HepG2 (cell line): Measurements from ENCODE around the gene KBTBD13. TPM values are rescaled to one million over a fixed set of nuclear protein-coding genes. Genes with fewer than 3 reads are reported as not detected.
"Not testable (repeated sequence)": the region's sequence is repeated elsewhere in the genome, so short reads cannot be mapped to it uniquely, and the experiment has no call there.

Experiments
- ARID5B ChIP-seq: IDR thresholded peaks from 2 replicates; pipeline ENCODE4 v1.4.0; 2020; ENCODE audit warnings: mild to moderate bottlenecking, missing genetic modification reagents
- ARNTL ChIP-seq: sonication (generic); formaldehyde crosslinking; IDR thresholded peaks from 2 replicates; pipeline ENCODE4 v1.4.0; 2020; ENCODE audit warnings: mild to moderate bottlenecking, missing genetic modification reagents
- ATF1 ChIP-seq: IDR thresholded peaks from 2 replicates; pipeline ENCODE4 v1.6.1; 2016; ENCODE audit warnings: mild to moderate bottlenecking, control low read depth
- FOXA1 ChIP-seq, 2 experiments: fragments of 450-650 bp in 1 of 2; sonication (generic) in 1 of 2; formaldehyde crosslinking in 1 of 2; IDR thresholded peaks; 2 replicates each; pipeline versions ENCODE4 v1.4.0 to v1.6.1; 2016 to 2020; ENCODE audit warnings: missing genetic modification reagents in 1 of 2
- FOXA3 ChIP-seq: IDR thresholded peaks from 2 replicates; pipeline ENCODE4 v1.6.1; 2016; ENCODE audit warnings: missing genetic modification reagents, missing compliant biosample characterization
- FOXP1 ChIP-seq, 2 experiments: fragments of 450-650 bp in 1 of 2; IDR thresholded peaks; 2 replicates each; pipeline ENCODE4 v1.6.1; 2017 to 2018; ENCODE audit warnings: antibody characterized with exemption in 1 of 2
- HMGXB4 ChIP-seq, 2 experiments: sonication (generic) in 1 of 2; formaldehyde crosslinking in 1 of 2; IDR thresholded peaks; 2 replicates each; pipeline versions ENCODE4 v1.4.0 to v1.6.1; 2018 to 2020; ENCODE audit warnings: missing genetic modification reagents in 2 of 2, borderline replicate concordance in 1 of 2, low read depth in 1 of 2, mild to moderate bottlenecking in 1 of 2, missing biosample characterization in 1 of 2
- KDM6A ChIP-seq: IDR thresholded peaks from 2 replicates; pipeline ENCODE4 v1.6.1; 2016; ENCODE audit warnings: low read depth
- KLF16 ChIP-seq, 2 experiments: sonication (generic) in 1 of 2; formaldehyde crosslinking in 1 of 2; IDR thresholded peaks; 2 replicates each; pipeline versions ENCODE4 v1.6.1 to v1.8.0; 2016 to 2023; ENCODE audit warnings: missing genetic modification reagents in 2 of 2, missing compliant biosample characterization in 1 of 2
- LCORL ChIP-seq, 2 experiments: fragments of 450-650 bp in 1 of 2; sonication (generic) in 1 of 2; formaldehyde crosslinking in 1 of 2; IDR thresholded peaks; 2 replicates each; pipeline versions ENCODE4 v1.5.0 to v1.6.1; 2017 to 2020; ENCODE audit warnings: antibody characterized with exemption in 1 of 2, missing genetic modification reagents in 1 of 2
- MYC ChIP-seq: sonication (generic); formaldehyde crosslinking; IDR thresholded peaks from 2 replicates; pipeline ENCODE4 v1.9.0; 2021; ENCODE audit warnings: missing genetic modification reagents, borderline replicate concordance
- PAXIP1 ChIP-seq: sonication (generic); formaldehyde crosslinking; conservative IDR thresholded peaks from 2 replicates; pipeline ENCODE4 v1.4.0; 2020; ENCODE audit warnings: mild to moderate bottlenecking, missing genetic modification reagents, moderate library complexity
- POLR2AphosphoS5 ChIP-seq: IDR thresholded peaks from 2 replicates; pipeline ENCODE4 v1.6.1; 2012; ENCODE audit warnings: low read depth, low read length
- SALL1 ChIP-seq: sonication (generic); formaldehyde crosslinking; IDR thresholded peaks from 2 replicates; pipeline ENCODE4 v1.8.0; 2022; ENCODE audit warnings: mild to moderate bottlenecking, missing genetic modification reagents
- SOX13 ChIP-seq, 3 experiments: fragments of 450-650 bp in 1 of 3; sonication (generic) in 1 of 3; formaldehyde crosslinking in 1 of 3; IDR thresholded peaks in 2 of 3; conservative IDR thresholded peaks in 1 of 3; 2 replicates each; pipeline versions ENCODE4 v1.5.0 to v1.6.1; 2016 to 2020; ENCODE audit warnings: antibody characterized with exemption in 1 of 3, mild to moderate bottlenecking in 1 of 3, missing compliant biosample characterization in 1 of 3, missing genetic modification reagents in 1 of 3, moderate library complexity in 1 of 3
- TOPORS ChIP-seq: sonication (generic); formaldehyde crosslinking; IDR thresholded peaks from 2 replicates; pipeline ENCODE4 v1.8.0; 2023; ENCODE audit warnings: mild to moderate bottlenecking, missing genetic modification reagents
- ZBTB21 ChIP-seq: sonication (generic); formaldehyde crosslinking; IDR thresholded peaks from 2 replicates; pipeline ENCODE4 v1.4.0; 2020; ENCODE audit warnings: missing genetic modification reagents
- ZNF331 ChIP-seq: sonication (generic); formaldehyde crosslinking; IDR thresholded peaks from 2 replicates; pipeline ENCODE4 v1.4.0; 2020; ENCODE audit warnings: missing genetic modification reagents
- ZNF652 ChIP-seq: IDR thresholded peaks from 2 replicates; pipeline ENCODE4 v1.6.1; 2016; ENCODE audit warnings: low read depth, borderline replicate concordance
- ZNF879 ChIP-seq: sonication (generic); formaldehyde crosslinking; IDR thresholded peaks from 2 replicates; pipeline ENCODE4 v1.8.1; 2023; ENCODE audit warnings: missing genetic modification reagents
- polyA plus RNA-seq, 8 experiments: library from polyadenylated mRNA; depleted of rRNA in 3 of 8; stranded (reverse) in 7 of 8; unstranded in 1 of 8; fragments of >200 nt; fragmentation: Illumina TruSeq in 4 of 8; extraction: Trizol in 4 of 8; gene quantifications; 2 replicates each; pipeline versions ENCODE4 v1.2.1 to v1.2.3, GENCODE V29; 2011 to 2016; ENCODE audit warnings: low read depth in 4 of 8, missing spikeins in 1 of 8, mixed read lengths in 1 of 8; ENCODE audit not compliant: insufficient read depth in 1 of 8
- total RNA-seq, 5 experiments: library from RNA; depleted of rRNA; stranded (reverse); fragments of >200 nt; fragmentation: Illumina TruSeq; extraction: Trizol; gene quantifications; 2 replicates each; pipeline ENCODE4 v1.2.3, GENCODE V29; 2016; ENCODE audit warnings: low read depth in 1 of 5

Gene KBTBD13
- total and polyA plus RNA-seq, 2 of the 13 experiments (the other 11 are each of a cell fraction or from before 2014, with no cell fraction given), result not detected

GRCh38 chr15:65044218-65044617 lies 32.3 kb upstream of the KBTBD13 start (continued):
- TF ChIP-seq SALL1 (CRISPR knock-in tag), result peak; percentile 29; the same call in 1 of the 2 replicates
- TF ChIP-seq ARID5B (CRISPR knock-in tag), result peak; percentile 67; the same call in 1 of the 2 replicates
- 0 out of 2 replicates have a peak, but pooled peaks have one; percentile 3 for TF ChIP-seq ZNF652 (CRISPR knock-in tag)
- TF ChIP-seq ZNF331 (CRISPR knock-in tag), result peak; percentile 59; the same call in 1 of the 2 replicates
- peak; percentile 48; the same call in 1 of the 2 replicates for TF ChIP-seq KDM6A (CRISPR knock-in tag)
- TF ChIP-seq FOXP1, SOX13, FOXA1, LCORL (IDR thresholded peaks at IDR 0.05): not testable (repeated sequence)
- TF ChIP-seq FOXP1 (CRISPR knock-in tag; IDR thresholded peaks at IDR 0.05), result peak; percentile 65
- peak in 1 of 2 experiments; percentile 22; a peak in 1 of 4 replicates for TF ChIP-seq KLF16 (CRISPR knock-in tag; IDR thresholded peaks at IDR 0.05)
- TF ChIP-seq ZBTB21, result peak; percentile 62; the same call in 1 of the 2 replicates
- TF ChIP-seq SOX13 (CRISPR knock-in tag; conservative IDR thresholded peaks at IDR 0.05 in 1 of 2, IDR thresholded peaks at IDR 0.05 in 1 of 2), result peak in 1 of 2 experiments; percentile 64; a peak in 2 of 4 replicates
- 0 out of 2 replicates have a peak, but pooled peaks have one; percentile 4 for TF ChIP-seq TOPORS (CRISPR knock-in tag)
- peak in 1 of 2 experiments; percentile 8; a peak in 1 of 4 replicates for TF ChIP-seq HMGXB4 (CRISPR knock-in tag; IDR thresholded peaks at IDR 0.05; ENCODE audit: borderline replicate concordance in 1 of 2, low read depth in 1 of 2)
- peak; percentile 7; the same call in 1 of the 2 replicates for TF ChIP-seq MYC (CRISPR knock-in tag)
- TF ChIP-seq POLR2AphosphoS5, result peak; percentile 31; the same call in 1 of the 2 replicates
- TF ChIP-seq FOXA1 (CRISPR knock-in tag; IDR thresholded peaks at IDR 0.05), result peak; percentile 60; the same call in 1 of the 2 replicates
- TF ChIP-seq ARNTL (CRISPR knock-in tag), result peak; percentile 85
- peak; percentile 12; the same call in 1 of the 2 replicates for TF ChIP-seq ATF1 (CRISPR knock-in tag)
- TF ChIP-seq FOXA3 (CRISPR knock-in tag), result peak; percentile 80
- TF ChIP-seq ZNF879 (CRISPR knock-in tag), result 0 out of 2 replicates have a peak, but pooled peaks have one; percentile 44
- TF ChIP-seq LCORL (CRISPR knock-in tag; IDR thresholded peaks at IDR 0.05), result peak; percentile 66
- peak; percentile 64; the same call in 1 of the 2 replicates for TF ChIP-seq PAXIP1
